NCI-H69 (cell line): ENCODE data around the gene RASGRP3.
A peak's percentile ranks its signal among the peaks of the same experiment; 100 is the strongest.
"Not testable (repeated sequence)": the region's sequence is repeated elsewhere in the genome, so short reads cannot be mapped to it uniquely, and the experiment has no call there.

Source experiments
- DNase-seq: peaks from one replicate; lab custom pipeline; 2025; lab: John Stamatoyannopoulos, UW

RASGRP3 gene

GRCh38 chr2:33476131-33476792, at the start of gene RASGRP3:
Gene RASGRP3, plus strand, starts transcription at chr2:33476649. Its CDS starts 38,488 bp downstream, at chr2:33515137.
- peak; percentile 50 for DNase-seq

GRCh38 chr2:33426666-33427231, 49.7 kb upstream of the RASGRP3 start:
- peak; percentile 20 for DNase-seq

- no peak for DNase-seq
Measured at GRCh38 chr2:33430077-33430476, 46.4 kb upstream of the RASGRP3 start.

GRCh38 chr2:33430856-33431255, 45.6 kb upstream of the RASGRP3 start:
- DNase-seq: no peak

- no peak for DNase-seq
Measured at GRCh38 chr2:33432871-33433270, 43.6 kb upstream of the RASGRP3 start.

GRCh38 chr2:33433279-33434235, 42.9 kb upstream of the RASGRP3 start:
- DNase-seq: no peak

- no peak for DNase-seq
Measured at GRCh38 chr2:33435518-33435917, 40.9 kb upstream of the RASGRP3 start.

- no peak for DNase-seq
Measured at GRCh38 chr2:33436083-33436482, 40.4 kb upstream of the RASGRP3 start.

GRCh38 chr2:33437297-33437696, 39.2 kb upstream of the RASGRP3 start:
- no peak for DNase-seq

GRCh38 chr2:33437815-33438214, 38.6 kb upstream of the RASGRP3 start:
- no peak for DNase-seq

- peak; percentile 44 for DNase-seq
Measured at GRCh38 chr2:33441235-33441810, 35.1 kb upstream of the RASGRP3 start.

GRCh38 chr2:33442052-33442451, 34.4 kb upstream of the RASGRP3 start:
- not testable (repeated sequence) for DNase-seq

GRCh38 chr2:33442528-33443079, 33.8 kb upstream of the RASGRP3 start:
- no peak for DNase-seq

- no peak for DNase-seq
Measured at GRCh38 chr2:33443274-33443829, 33.1 kb upstream of the RASGRP3 start.

- DNase-seq: no peak
Measured at GRCh38 chr2:33444967-33445366, 31.5 kb upstream of the RASGRP3 start.

GRCh38 chr2:33448220-33448899, 28.1 kb upstream of the RASGRP3 start:
- DNase-seq: no peak

GRCh38 chr2:33451214-33451613, 25.2 kb upstream of the RASGRP3 start:
- DNase-seq: no peak

GRCh38 chr2:33451825-33452224, 24.6 kb upstream of the RASGRP3 start:
- DNase-seq: no peak

GRCh38 chr2:33452545-33452944, 23.9 kb upstream of the RASGRP3 start:
- no peak for DNase-seq

- DNase-seq: no peak
Measured at GRCh38 chr2:33453905-33454479, 22.5 kb upstream of the RASGRP3 start.
